ENCODE data around the gene WNT6.

DNA sequence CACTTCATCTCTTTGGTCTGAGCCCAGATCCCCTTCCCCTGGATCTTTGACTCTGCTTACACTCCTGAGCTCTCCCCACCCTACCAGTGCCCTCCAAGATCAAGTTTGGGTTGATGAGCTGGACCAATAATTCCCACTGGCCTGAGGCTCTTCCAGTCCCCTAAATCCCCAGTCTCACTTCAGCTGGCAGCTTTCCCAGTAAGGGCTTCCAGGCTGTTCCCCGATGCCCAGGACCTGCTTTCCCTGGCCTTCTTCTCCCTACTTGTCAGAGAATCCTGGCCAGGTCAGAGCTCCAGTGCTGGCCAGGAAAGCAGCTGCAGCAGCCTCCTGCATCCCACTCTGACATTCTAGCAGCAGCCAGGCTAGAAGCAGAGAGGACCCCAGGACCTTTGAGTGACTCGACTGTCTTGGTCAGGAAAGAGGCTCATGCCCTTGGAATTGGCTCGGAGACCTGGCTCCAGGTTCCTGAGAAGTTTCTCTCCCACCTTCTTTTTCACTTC, 3.5 kb downstream of the WNT6 start:
- TF ChIP-seq, protein P1, sequence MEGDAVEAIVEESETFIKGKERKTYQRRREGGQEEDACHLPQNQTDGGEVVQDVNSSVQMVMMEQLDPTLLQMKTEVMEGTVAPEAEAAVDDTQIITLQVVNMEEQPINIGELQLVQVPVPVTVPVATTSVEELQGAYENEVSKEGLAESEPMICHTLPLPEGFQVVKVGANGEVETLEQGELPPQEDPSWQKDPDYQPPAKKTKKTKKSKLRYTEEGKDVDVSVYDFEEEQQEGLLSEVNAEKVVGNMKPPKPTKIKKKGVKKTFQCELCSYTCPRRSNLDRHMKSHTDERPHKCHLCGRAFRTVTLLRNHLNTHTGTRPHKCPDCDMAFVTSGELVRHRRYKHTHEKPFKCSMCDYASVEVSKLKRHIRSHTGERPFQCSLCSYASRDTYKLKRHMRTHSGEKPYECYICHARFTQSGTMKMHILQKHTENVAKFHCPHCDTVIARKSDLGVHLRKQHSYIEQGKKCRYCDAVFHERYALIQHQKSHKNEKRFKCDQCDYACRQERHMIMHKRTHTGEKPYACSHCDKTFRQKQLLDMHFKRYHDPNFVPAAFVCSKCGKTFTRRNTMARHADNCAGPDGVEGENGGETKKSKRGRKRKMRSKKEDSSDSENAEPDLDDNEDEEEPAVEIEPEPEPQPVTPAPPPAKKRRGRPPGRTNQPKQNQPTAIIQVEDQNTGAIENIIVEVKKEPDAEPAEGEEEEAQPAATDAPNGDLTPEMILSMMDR (IDR thresholded peaks at IDR 0.05; ENCODE audit: low read length), result no peak
- TF ChIP-seq EZH2phosphoT487 (IDR thresholded peaks at IDR 0.05; ENCODE audit: low read length), result no peak
